IMR-90 (cell line): ENCODE results near the gene SNX22. TPM values are rescaled to one million over a fixed set of nuclear protein-coding genes. Genes with fewer than 3 reads are reported as not detected.

Source experiments
- ATAC-seq: fragments of 200-7000 bp; cut with Tn5 transposase; 2 replicates; pipeline ENCODE4 v1.9.1; 2020; ENCODE audit warnings: low read depth, mild to moderate bottlenecking, moderate library complexity
- BruUV-seq: library from RNA; stranded (reverse); fragments of 400-500 nt; replicated peaks from 2 replicates; lab custom pipeline; 2021; lab: Mats Ljungman, UMichigan
- CTCF ChIA-PET: fragments of 300-600 bp; formaldehyde crosslinking; extraction: SDS; loops from one replicate; lab custom pipeline; 2021; ENCODE audit warnings: antibody characterized with exemption; lab: Yijun Ruan, JAX
- POLR2A ChIA-PET: fragments of 300-600 bp; sonication (Branson Sonifier 250); formaldehyde crosslinking; loops from one replicate; lab custom pipeline; 2022; ENCODE audit warnings: antibody characterized with exemption; ENCODE audit not compliant: unreplicated experiment; lab: Charles Lee
- DNase-seq: peaks from one replicate; pipeline ENCODE4 v3.0.0; 2013
- H2AFZ ChIP-seq: replicated peaks from 2 replicates; pipeline ENCODE3; 2013; ENCODE audit warnings: low read length, mild to moderate bottlenecking; ENCODE audit not compliant: poor library complexity
- H2AK5ac ChIP-seq: 2 replicates; pipeline ENCODE4 v1.6.1; 2013; ENCODE audit warnings: low read depth, low read length, inconsistent platforms
- H2AK9ac ChIP-seq: replicated peaks from 2 replicates; pipeline ENCODE3; 2013; ENCODE audit warnings: mild to moderate bottlenecking, low read depth, low read length, moderate library complexity; ENCODE audit not compliant: poor library complexity
- H2BK120ac ChIP-seq: 2 replicates; pipeline ENCODE4 v1.6.1; 2013; ENCODE audit warnings: low read depth, low read length, inconsistent platforms
- H2BK15ac ChIP-seq: 3 replicates; pipeline ENCODE4 v1.6.1; 2013; ENCODE audit warnings: low read depth, low read length, inconsistent platforms
- H2BK20ac ChIP-seq: 2 replicates; pipeline ENCODE4 v1.6.1; 2013; ENCODE audit warnings: low read depth, mild to moderate bottlenecking, inconsistent platforms, low read length, moderate library complexity
- H2BK5ac ChIP-seq: 2 replicates; pipeline ENCODE4 v1.6.1; 2013; ENCODE audit warnings: mild to moderate bottlenecking, low read depth, low read length, inconsistent platforms; ENCODE audit not compliant: poor library complexity, severe bottlenecking
- H3K14ac ChIP-seq: replicated peaks from 2 replicates; pipeline ENCODE4 v1.6.1; 2013; ENCODE audit warnings: low read depth, low read length, inconsistent platforms
- H3K18ac ChIP-seq: 2 replicates; pipeline ENCODE4 v1.6.1; 2013; ENCODE audit warnings: low read depth, low read length, control low read depth
- H3K23ac ChIP-seq: 2 replicates; pipeline ENCODE4 v1.6.1; 2013; ENCODE audit warnings: low read depth, low read length, inconsistent platforms
- H3K27ac ChIP-seq: 2 replicates; pipeline ENCODE4 v1.5.1; 2013; ENCODE audit warnings: mild to moderate bottlenecking, control low read depth, low read length; ENCODE audit not compliant: insufficient read depth
- H3K27me3 ChIP-seq: 2 replicates; pipeline ENCODE4 v1.6.1; 2013; ENCODE audit warnings: low read length; ENCODE audit not compliant: control insufficient read depth, insufficient read depth
- H3K36me3 ChIP-seq: 2 replicates; pipeline ENCODE4 v1.6.1; 2013; ENCODE audit warnings: low read length, mixed read lengths; ENCODE audit not compliant: control insufficient read depth, insufficient read depth
- H3K4ac ChIP-seq: 2 replicates; pipeline ENCODE4 v1.6.1; 2013; ENCODE audit warnings: low read depth, low read length, inconsistent platforms
- H3K4me1 ChIP-seq: 2 replicates; pipeline ENCODE4 v1.6.1; 2013; ENCODE audit warnings: low read length, mixed read lengths; ENCODE audit not compliant: control insufficient read depth, insufficient read depth
- H3K4me2 ChIP-seq: 2 replicates; pipeline ENCODE4 v1.6.1; 2013; ENCODE audit warnings: low read depth, mild to moderate bottlenecking, control low read depth, low read length, moderate library complexity
- H3K4me3 ChIP-seq: 2 replicates; pipeline ENCODE4 v1.5.1; 2013; ENCODE audit warnings: low read depth, mild to moderate bottlenecking, control low read depth, low read length, moderate library complexity; ENCODE audit not compliant: insufficient read depth
- H3K56ac ChIP-seq: 2 replicates; pipeline ENCODE4 v1.6.1; 2013; ENCODE audit warnings: low read length, inconsistent platforms; ENCODE audit not compliant: insufficient read depth; ENCODE audit errors: extremely low read depth
- H3K79me1 ChIP-seq, 2 experiments: 2 replicates each; pipeline ENCODE4 v1.6.1; 2013; ENCODE audit warnings: low read length in 2 of 2, inconsistent platforms in 1 of 2, low read depth in 1 of 2
- H3K9ac ChIP-seq: 2 replicates; pipeline ENCODE4 v1.6.1; 2013; ENCODE audit warnings: low read depth, low read length, control low read depth
- H3K9me1 ChIP-seq: 2 replicates; pipeline ENCODE4 v1.6.1; 2013; ENCODE audit warnings: low read length, inconsistent platforms; ENCODE audit not compliant: insufficient read depth
- H3K9me3 ChIP-seq: 2 replicates; pipeline ENCODE4 v1.6.1; 2013; ENCODE audit warnings: low read length; ENCODE audit not compliant: control insufficient read depth, insufficient read depth
- H4K20me1 ChIP-seq: 2 replicates; pipeline ENCODE4 v1.6.1; 2013; ENCODE audit warnings: low read length, inconsistent platforms; ENCODE audit not compliant: insufficient read depth
- H4K5ac ChIP-seq: 2 replicates; pipeline ENCODE4 v1.6.1; 2013; ENCODE audit warnings: mild to moderate bottlenecking, low read depth, low read length, control low read depth
- H4K8ac ChIP-seq, 2 experiments: 2 replicates each; pipeline ENCODE4 v1.6.1; 2013; ENCODE audit warnings: low read depth in 2 of 2, low read length in 2 of 2, control low read depth in 1 of 2, inconsistent platforms in 1 of 2
- H4K91ac ChIP-seq: 2 replicates; pipeline ENCODE4 v1.6.1; 2013; ENCODE audit warnings: low read depth, low read length, inconsistent platforms; ENCODE audit not compliant: insufficient read depth
- BHLHE40 ChIP-seq: fragments of 150-350 bp; IDR thresholded peaks from 2 replicates; pipeline ENCODE4 v1.6.1; 2016; ENCODE audit warnings: mild to moderate bottlenecking, low read depth, low read length
- CEBPB ChIP-seq: IDR thresholded peaks from 2 replicates; pipeline ENCODE4 v1.6.1; 2012; ENCODE audit warnings: low read depth, low read length, improper control_type of control experiment
- CHD1 ChIP-seq: IDR thresholded peaks from 2 replicates; pipeline ENCODE4 v1.6.1; 2012; ENCODE audit warnings: low read depth, low read length, improper control_type of control experiment
- FOS ChIP-seq: fragments of 150-350 bp; IDR thresholded peaks from 2 replicates; pipeline ENCODE4 v1.6.1; 2016; ENCODE audit warnings: low read depth, low read length
- MAFK ChIP-seq: IDR thresholded peaks from 2 replicates; pipeline ENCODE4 v1.6.1; 2012; ENCODE audit warnings: low read depth, low read length, improper control_type of control experiment
- MXI1 ChIP-seq: IDR thresholded peaks from 2 replicates; pipeline ENCODE4 v1.6.1; 2012; ENCODE audit warnings: low read depth, mild to moderate bottlenecking, low read length, moderate library complexity, borderline replicate concordance
- NFE2L2 ChIP-seq: fragments of 150-350 bp; IDR thresholded peaks from 2 replicates; pipeline ENCODE4 v1.6.1; 2016; ENCODE audit warnings: low read depth, mild to moderate bottlenecking, low read length
- RFX5 ChIP-seq: IDR thresholded peaks from 2 replicates; pipeline ENCODE4 v1.8.0; 2012; ENCODE audit warnings: low read depth, mild to moderate bottlenecking, low read length, moderate library complexity
- SMC3 ChIP-seq: fragments of 150-350 bp; IDR thresholded peaks from 2 replicates; pipeline ENCODE4 v1.6.1; 2016; ENCODE audit warnings: low read depth, mild to moderate bottlenecking, antibody characterized with exemption, low read length, moderate library complexity
- WGBS, 2 experiments: methylation state at CpG; one replicate each; pipeline versions ENCODE4 v1.1.5 to v1.1.7; 2013; ENCODE audit warnings: missing lambda C conversion rate in 2 of 2; ENCODE audit not compliant: insufficient read length in 1 of 2; ENCODE audit errors: extremely low coverage in 2 of 2; 5-methylcytosine and 5-hydroxymethylcytosine counted together
- dilution Hi-C: fragments of 300-500 bp; cut with HindIII; formaldehyde crosslinking; loops from one replicate; pipeline ENCODE4 v1.14.3; 2018; ENCODE audit warnings: low sequenced_read_pairs; ENCODE audit not compliant: unreplicated experiment
- in situ Hi-C: fragments of 300-500 bp; cut with MboI; formaldehyde crosslinking; loops from 3 replicates; pipeline ENCODE4 v1.14.3; 2019; ENCODE audit warnings: low sequenced_read_pairs, inconsistent platforms, mixed read lengths
- intact Hi-C: fragments of 100-400 bp; cut with micrococcal nuclease; formaldehyde crosslinking; loops from 2 replicates; pipeline ENCODE4 v1.10.0; 2022
- polyA plus RNA-seq, 3 experiments: library from polyadenylated mRNA; depleted of rRNA; stranded (reverse); fragments of >200 nt; gene quantifications; 2 replicates each; pipeline ENCODE4 v1.2.3, GENCODE V29; 2012; ENCODE audit warnings: low replicate concordance in 1 of 3
- total RNA-seq: library from RNA; depleted of rRNA; stranded (reverse); fragments of >200 nt; gene quantifications from 2 replicates; pipeline ENCODE4 v1.2.3, GENCODE V29; 2012
- TF ChIP-seq, protein P1 (sequence below): conservative IDR thresholded peaks from 2 replicates; pipeline ENCODE4 v1.5.1; 2012; ENCODE audit warnings: mild to moderate bottlenecking, low read depth, low read length, improper control_type of control experiment
- TF ChIP-seq, protein P2 (sequence below): fragments of 150-350 bp; IDR thresholded peaks from 2 replicates; pipeline ENCODE4 v1.6.1; 2016; ENCODE audit warnings: low read depth, mild to moderate bottlenecking, low read length, moderate library complexity, borderline replicate concordance
- TF ChIP-seq, protein P3 (sequence below): fragments of 150-350 bp; IDR thresholded peaks from 2 replicates; pipeline ENCODE4 v1.6.1; 2017; ENCODE audit warnings: mild to moderate bottlenecking, antibody characterized with exemption, low read length, low read depth

Gene SNX22
- total and polyA plus RNA-seq, 2 of the 4 experiments (the other 2 are of a cell fraction) = 0.12 to 0.18 TPM

DNA sequence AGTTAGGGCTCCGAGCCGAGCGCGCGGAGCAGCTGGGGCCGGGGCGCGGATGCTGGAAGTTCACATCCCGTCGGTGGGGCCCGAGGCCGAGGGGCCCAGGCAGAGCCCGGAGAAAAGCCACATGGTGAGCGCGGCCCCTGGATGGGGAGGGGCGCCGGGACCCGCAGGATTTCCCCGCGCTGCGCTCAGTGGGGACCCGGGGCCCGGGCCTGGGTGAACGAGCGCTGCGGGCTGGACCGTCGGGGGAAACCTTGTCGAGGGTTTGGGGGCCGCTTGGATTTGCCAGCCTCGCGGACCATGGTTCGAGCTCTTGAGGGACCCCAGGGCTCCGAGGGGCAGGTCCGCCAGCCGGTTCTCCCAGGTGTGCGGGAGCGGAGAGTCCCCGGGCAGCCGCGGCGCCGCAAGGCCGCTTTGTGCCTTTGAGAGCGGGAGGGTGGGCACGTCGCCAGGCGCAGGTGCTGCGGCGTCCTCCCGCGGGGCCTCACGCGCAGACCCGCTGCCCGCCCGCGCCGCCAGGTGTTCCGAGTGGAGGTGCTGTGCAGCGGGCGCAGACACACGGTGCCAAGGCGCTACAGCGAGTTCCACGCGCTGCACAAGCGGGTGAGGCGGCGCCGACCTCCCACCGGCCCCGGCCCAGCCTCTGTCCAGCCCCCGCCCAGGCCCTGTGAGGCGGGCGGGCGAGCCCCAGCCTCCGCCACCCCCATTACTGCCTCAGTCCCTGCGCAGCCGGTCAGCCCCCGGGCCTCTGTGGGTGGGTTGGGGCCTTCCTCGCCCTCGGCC is at the start of gene SNX22 (continued):
- TF ChIP-seq RFX5 (no peak), BHLHE40 (no peak), CEBPB (no peak), SMC3 (no peak)

DNA sequence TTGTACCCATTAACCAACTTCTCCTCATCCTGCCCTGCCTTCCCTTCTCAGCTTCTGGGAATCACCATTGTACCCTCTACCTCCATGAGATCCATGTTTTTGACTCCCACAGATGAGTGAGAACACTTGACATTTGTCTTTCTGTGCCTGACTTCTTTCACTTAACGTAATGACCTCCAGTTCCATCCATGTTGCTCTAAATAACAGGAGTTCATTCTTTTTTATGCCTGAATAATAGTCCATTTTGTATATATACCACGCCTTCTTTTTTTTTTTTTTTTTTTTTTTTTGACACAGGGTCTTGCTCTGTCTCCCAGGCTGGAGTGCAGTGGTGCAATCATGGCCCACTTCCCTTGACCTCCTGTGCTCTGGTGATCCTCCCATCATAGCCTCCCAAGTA is 49.0 kb upstream of the SNX22 start:
- no CpG with 5 or more reads among the region's 2 CpGs for WGBS, 2 experiments
- POLR2A ChIA-PET = no interaction called here
- TF ChIP-seq, protein P1, sequence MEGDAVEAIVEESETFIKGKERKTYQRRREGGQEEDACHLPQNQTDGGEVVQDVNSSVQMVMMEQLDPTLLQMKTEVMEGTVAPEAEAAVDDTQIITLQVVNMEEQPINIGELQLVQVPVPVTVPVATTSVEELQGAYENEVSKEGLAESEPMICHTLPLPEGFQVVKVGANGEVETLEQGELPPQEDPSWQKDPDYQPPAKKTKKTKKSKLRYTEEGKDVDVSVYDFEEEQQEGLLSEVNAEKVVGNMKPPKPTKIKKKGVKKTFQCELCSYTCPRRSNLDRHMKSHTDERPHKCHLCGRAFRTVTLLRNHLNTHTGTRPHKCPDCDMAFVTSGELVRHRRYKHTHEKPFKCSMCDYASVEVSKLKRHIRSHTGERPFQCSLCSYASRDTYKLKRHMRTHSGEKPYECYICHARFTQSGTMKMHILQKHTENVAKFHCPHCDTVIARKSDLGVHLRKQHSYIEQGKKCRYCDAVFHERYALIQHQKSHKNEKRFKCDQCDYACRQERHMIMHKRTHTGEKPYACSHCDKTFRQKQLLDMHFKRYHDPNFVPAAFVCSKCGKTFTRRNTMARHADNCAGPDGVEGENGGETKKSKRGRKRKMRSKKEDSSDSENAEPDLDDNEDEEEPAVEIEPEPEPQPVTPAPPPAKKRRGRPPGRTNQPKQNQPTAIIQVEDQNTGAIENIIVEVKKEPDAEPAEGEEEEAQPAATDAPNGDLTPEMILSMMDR = no peak
- TF ChIP-seq MXI1 (no peak), CHD1 (no peak), MAFK (no peak), FOS (no peak), RFX5 (no peak), BHLHE40 (no peak), NFE2L2 (no peak), CEBPB (no peak)
- TF ChIP-seq, protein P2, sequence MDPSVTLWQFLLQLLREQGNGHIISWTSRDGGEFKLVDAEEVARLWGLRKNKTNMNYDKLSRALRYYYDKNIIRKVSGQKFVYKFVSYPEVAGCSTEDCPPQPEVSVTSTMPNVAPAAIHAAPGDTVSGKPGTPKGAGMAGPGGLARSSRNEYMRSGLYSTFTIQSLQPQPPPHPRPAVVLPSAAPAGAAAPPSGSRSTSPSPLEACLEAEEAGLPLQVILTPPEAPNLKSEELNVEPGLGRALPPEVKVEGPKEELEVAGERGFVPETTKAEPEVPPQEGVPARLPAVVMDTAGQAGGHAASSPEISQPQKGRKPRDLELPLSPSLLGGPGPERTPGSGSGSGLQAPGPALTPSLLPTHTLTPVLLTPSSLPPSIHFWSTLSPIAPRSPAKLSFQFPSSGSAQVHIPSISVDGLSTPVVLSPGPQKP = no peak
- TF ChIP-seq, protein P3, sequence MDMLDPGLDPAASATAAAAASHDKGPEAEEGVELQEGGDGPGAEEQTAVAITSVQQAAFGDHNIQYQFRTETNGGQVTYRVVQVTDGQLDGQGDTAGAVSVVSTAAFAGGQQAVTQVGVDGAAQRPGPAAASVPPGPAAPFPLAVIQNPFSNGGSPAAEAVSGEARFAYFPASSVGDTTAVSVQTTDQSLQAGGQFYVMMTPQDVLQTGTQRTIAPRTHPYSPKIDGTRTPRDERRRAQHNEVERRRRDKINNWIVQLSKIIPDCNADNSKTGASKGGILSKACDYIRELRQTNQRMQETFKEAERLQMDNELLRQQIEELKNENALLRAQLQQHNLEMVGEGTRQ = no peak

More for the DNA sequence above, 49.0 kb upstream of the SNX22 start:
- no peaks in the 10 kb centered on the region for H3K9me3 ChIP-seq
- H2BK15ac ChIP-seq = no peak overlapping the region
- ATAC-seq (no peak), DNase-seq (no peak)
- H2BK5ac ChIP-seq = no peak overlapping the region
- H3K4me2 ChIP-seq = no peak overlapping the region
- no peak overlapping the region for H3K27ac ChIP-seq
- intact Hi-C loops (no loop called here), in situ Hi-C loops (no loop called here), dilution Hi-C loops (no loop called here)
- H4K8ac ChIP-seq = no peak overlapping the region
- H3K79me1 ChIP-seq = peaks cover 25 to 72% of the 10 kb centered on the region in 2 experiments
- H3K27me3 ChIP-seq = no peaks in the 10 kb centered on the region
- H2AK9ac ChIP-seq = no peak overlapping the region
- no peak overlapping the region for H3K4ac ChIP-seq
- no peak overlapping the region for H3K9ac ChIP-seq
- H3K56ac ChIP-seq = no peak overlapping the region
- peaks cover 10% of the 10 kb centered on the region; the same call in 1 of the 2 replicates for H3K9me1 ChIP-seq
- H2BK20ac ChIP-seq = no peak overlapping the region
- CTCF ChIA-PET = no interaction called here
- peaks cover 65% of the 10 kb centered on the region for H4K20me1 ChIP-seq
- H4K91ac ChIP-seq = no peak overlapping the region
- H3K36me3 ChIP-seq = peaks cover 2% of the 10 kb centered on the region; the same call in 1 of the 2 replicates
- no peak overlapping the region for H2AFZ ChIP-seq
- no peak overlapping the region for H3K4me3 ChIP-seq
- no peak overlapping the region for H4K5ac ChIP-seq
- H3K23ac ChIP-seq = no peak overlapping the region
- no peak overlapping the region for H3K14ac ChIP-seq
- BruUV-seq = no TSS peak
- no peak overlapping the region for H3K18ac ChIP-seq
- no peak overlapping the region for H2AK5ac ChIP-seq
- no peaks in the 10 kb centered on the region for H3K4me1 ChIP-seq
- no peak overlapping the region for H2BK120ac ChIP-seq
